Right ventricle myocardium inferior (tissue), 1 donor: ENCODE data around the gene CCL20. TPM values are rescaled to one million over a fixed set of nuclear protein-coding genes. Genes with fewer than 3 reads are reported as not detected.

Source experiments
- ATAC-seq: fragments of 200-7000 bp; cut with Tn5 transposase; one replicate; pipeline ENCODE4 v1.9.1; 2020; ENCODE audit warnings: mild to moderate bottlenecking, moderate library complexity
- DNase-seq: peaks from one replicate; pipeline ENCODE4 v3.0.0; 2021; ENCODE audit errors: missing footprints
- intact Hi-C: fragments of 100-400 bp; cut with DNase I; formaldehyde crosslinking; loops from one replicate; pipeline ENCODE4 v1.11.0; 2022
- total RNA-seq: library from RNA; stranded (reverse); fragmentation: NEBNext Ultra II Directional; extraction: Animal tissue kit (Norgen Biotek cat#: 25700); gene quantifications from one replicate; pipeline ENCODE4 v1.2.1, GENCODE V29; 2021
- donor health status: DM: no; HTN: yes; CAD: no; lungs with severe emphysema.

Gene CCL20
- total RNA-seq, 1 donor from 2014 or later, result not detected

GRCh38 chr2:227862741-227863588 is 49.3 kb downstream of the CCL20 start:
- intact Hi-C loops, result no loop called here
- peak; percentile 67 for ATAC-seq
- DNase-seq, result peak; percentile 68

DNA sequence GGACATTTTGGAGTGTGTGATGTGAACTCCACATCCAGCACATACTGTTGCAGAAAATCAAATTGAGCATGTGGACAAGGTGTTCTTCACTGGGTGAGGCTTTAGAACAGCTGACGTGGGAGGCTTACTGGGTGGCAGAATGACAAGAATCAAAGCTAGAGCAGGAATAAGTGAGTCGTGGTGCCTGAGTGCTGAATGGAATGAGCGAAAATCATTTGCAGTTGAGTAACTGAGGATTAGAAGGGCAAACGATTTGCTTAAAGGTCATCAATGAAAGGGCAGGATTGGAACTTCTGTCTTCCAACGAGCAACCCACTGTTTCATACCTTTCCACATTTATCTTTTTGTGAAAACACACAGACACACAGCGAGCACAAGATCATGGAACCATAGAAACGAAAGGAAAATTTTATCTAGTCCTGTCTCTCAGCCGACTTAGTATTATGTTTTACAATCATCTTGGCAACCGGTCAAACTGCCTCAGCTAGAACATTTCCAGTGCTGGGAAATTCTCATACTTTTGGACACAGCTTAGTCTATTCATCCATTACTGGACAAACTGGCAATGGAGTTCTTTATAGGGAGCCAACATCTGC is 50.6 kb downstream of the CCL20 start:
- ATAC-seq (peak; percentile 69), DNase-seq (no peak)
- intact Hi-C loops, result no loop called here

DNA sequence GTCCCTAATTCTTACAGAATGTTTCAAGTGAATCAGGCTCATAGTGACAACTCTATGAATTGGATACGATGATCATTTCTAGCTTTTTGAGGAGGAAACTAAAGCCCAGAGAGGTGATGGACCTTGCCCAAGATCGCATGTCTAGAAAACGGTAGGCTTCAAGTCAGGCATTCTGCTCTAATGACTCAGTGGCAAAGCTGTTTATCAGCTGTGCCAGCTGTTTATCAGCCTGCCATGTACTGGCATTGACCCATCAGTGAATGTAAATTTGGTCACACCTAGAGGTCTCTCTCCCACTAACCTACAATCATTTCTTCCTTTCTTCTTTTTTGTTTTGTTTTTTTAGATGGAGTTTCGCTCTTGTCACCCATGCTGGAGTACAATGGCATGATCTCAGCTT is 51.6 kb downstream of the CCL20 start:
- DNase-seq (no peak), ATAC-seq (no peak)
- intact Hi-C loops, result no loop called here

Other genes with a start within 250 kb of the CCL20 start
- not detected for gene SCYGR2, start 214.9 kb upstream of the CCL20 start, total RNA-seq
- not detected for gene SCYGR3, start 199.0 kb upstream of the CCL20 start, total RNA-seq
- not detected for gene SCYGR4, start 196.3 kb upstream of the CCL20 start, total RNA-seq
- not detected for gene SCYGR5, start 147.0 kb upstream of the CCL20 start, total RNA-seq
- 4.5 TPM for gene SLC19A3, start 95.8 kb upstream of the CCL20 start, total RNA-seq
- gene SCYGR6, start 89.1 kb upstream of the CCL20 start, total RNA-seq, result not detected
- not detected for gene SCYGR7, start 85.5 kb upstream of the CCL20 start, total RNA-seq
- not detected for gene SCYGR8, start 67.9 kb upstream of the CCL20 start, total RNA-seq
- gene DAW1, start 57.8 kb downstream of the CCL20 start, total RNA-seq, result not detected